Erythroblast (primary cell): ENCODE measurements around the gene ATAD3C.
"Not testable (repeated sequence)": the region's sequence is repeated elsewhere in the genome, so short reads cannot be mapped to it uniquely, and the experiment has no call there.

Experiments used
- GATA1 ChIP-seq: IDR thresholded peaks from 2 replicates; pipeline ENCODE4 v1.6.1; 2011; ENCODE audit warnings: low read depth, mild to moderate bottlenecking, control low read depth, low read length, moderate library complexity
- POLR2A ChIP-seq: IDR thresholded peaks from 2 replicates; pipeline ENCODE4 v1.6.1; 2011; ENCODE audit warnings: mild to moderate bottlenecking, low read length

GRCh38 chr1:1476011-1476410 is 26.5 kb downstream of the ATAD3C start:
- not testable (repeated sequence) for TF ChIP-seq POLR2A, GATA1
